ENCODE results near the gene USF1. TPM values are rescaled to one million over a fixed set of nuclear protein-coding genes. Genes with fewer than 3 reads are reported as not detected.
A peak's percentile ranks its signal among the peaks of the same experiment; 100 is the strongest.

Gene USF1
- total and polyA plus RNA-seq, 9 of the 15 experiments (the other 6 are each of a cell fraction or from before 2014, with no cell fraction given), result 7.4 to 60.2 (median 54.2) TPM

GRCh38 chr1:161046605-161047228, 940 bp upstream of the USF1 start (continued):
- no peak for TF ChIP-seq MAZ (CRISPR knock-in tag; conservative IDR thresholded peaks at IDR 0.05 in 1 of 2, IDR thresholded peaks at IDR 0.05 in 1 of 2)
- no peak for TF ChIP-seq KAT8 (IDR thresholded peaks at IDR 0.05; ENCODE audit: low read depth)
- no peak for TF ChIP-seq ZNF780A (CRISPR knock-in tag; IDR thresholded peaks at IDR 0.05)
- no peak for TF ChIP-seq NRF1 (conservative IDR thresholded peaks at IDR 0.05 in 1 of 2, IDR thresholded peaks at IDR 0.05 in 1 of 2)
- TF ChIP-seq TAF15 (IDR thresholded peaks at IDR 0.05; ENCODE audit: low read depth, low read length), result no peak
- no peak for TF ChIP-seq SPI1 (IDR thresholded peaks at IDR 0.05; ENCODE audit: borderline replicate concordance, low read depth, low read length)
- TF ChIP-seq FOSL1 (tag; conservative IDR thresholded peaks at IDR 0.05), result 0 out of 2 replicates have a peak, but pooled peaks have one; percentile 2
- no peak for TF ChIP-seq BMI1 (IDR thresholded peaks at IDR 0.05; ENCODE audit: low read length)
- TF ChIP-seq RBM34 (IDR thresholded peaks at IDR 0.05; ENCODE audit: borderline replicate concordance, insufficient read depth, low read length), result no peak
- no peak for TF ChIP-seq ZFP91 (CRISPR knock-in tag; IDR thresholded peaks at IDR 0.05)
- TF ChIP-seq SREBF2 (CRISPR knock-in tag; IDR thresholded peaks at IDR 0.05), result no peak
